ENCODE data around the gene SPSB4. TPM values are rescaled to one million over a fixed set of nuclear protein-coding genes. Genes with fewer than 3 reads are reported as not detected.
"Not testable (repeated sequence)": the region's sequence is repeated elsewhere in the genome, so short reads cannot be mapped to it uniquely, and the experiment has no call there.

Gene SPSB4
- total and polyA plus RNA-seq, 2 of the 13 experiments (the other 11 are each of a cell fraction or from before 2014, with no cell fraction given): not detected

GRCh38 chr3:141015481-141015880 is 35.7 kb upstream of the SPSB4 start (continued):
- TF ChIP-seq CSRNP2 (CRISPR knock-in tag; conservative IDR thresholded peaks at IDR 0.05; ENCODE audit: low read depth): no peak
- no peak for TF ChIP-seq SIX1 (CRISPR knock-in tag; IDR thresholded peaks at IDR 0.05; ENCODE audit: borderline replicate concordance)
- no peak for TF ChIP-seq RXRA (CRISPR knock-in tag; IDR thresholded peaks at IDR 0.05)
- TF ChIP-seq ZBTB7A (CRISPR knock-in tag; IDR thresholded peaks at IDR 0.05): no peak
- no peak for TF ChIP-seq SALL1 (CRISPR knock-in tag; IDR thresholded peaks at IDR 0.05)
- TF ChIP-seq ZNF263 (CRISPR knock-in tag; IDR thresholded peaks at IDR 0.05): no peak
- TF ChIP-seq ZNF782 (CRISPR knock-in tag; IDR thresholded peaks at IDR 0.05; ENCODE audit: borderline replicate concordance): no peak
- no peak for TF ChIP-seq ZGPAT (CRISPR knock-in tag; IDR thresholded peaks at IDR 0.05)
- no peak for TF ChIP-seq HNF4A (CRISPR knock-in tag; IDR thresholded peaks at IDR 0.05)

- intact Hi-C loops (cut with micrococcal nuclease; ENCODE audit: unreplicated experiment); in situ Hi-C loops (cut with HindIII; ENCODE audit: extremely low pct_ligation_motif_present, low pct_unique_long_range_greater_than_20kb); POLR2A ChIA-PET: not testable (repeated sequence)
These were observed 33.5 kb upstream of the SPSB4 start for GRCh38 chr3:141017366-141018322.

More at GRCh38 chr3:141017366-141018322, 33.5 kb upstream of the SPSB4 start:
- BruUV-seq (replicated peaks); H3K27ac ChIP-seq (ENCODE audit: extremely low read length, insufficient read depth, low read length); H2AFZ ChIP-seq (ENCODE audit: low read length); CTCF ChIA-PET (ENCODE audit: low intra/inter-chr PET ratio, low total read pairs); H3K27me3 ChIP-seq (ENCODE audit: control insufficient read depth in 1 of 2, insufficient read depth in 2 of 2, low read length in 2 of 2); FAIRE-seq; H4K20me1 ChIP-seq (ENCODE audit: insufficient read depth, low read length); DNase-seq (ENCODE audit: low spot score); H3K36me3 ChIP-seq (replicated peaks in 1 of 2; ENCODE audit: control insufficient read depth in 1 of 2, insufficient read depth in 2 of 2, low read length in 2 of 2); H3K4me2 ChIP-seq (ENCODE audit: low read depth, low read length); H3K9ac ChIP-seq (ENCODE audit: insufficient read depth, low read depth, low read length); H3K4me1 ChIP-seq (ENCODE audit: insufficient read depth, low read length); H3K79me2 ChIP-seq (ENCODE audit: insufficient read depth, low read length); H3K9me3 ChIP-seq (ENCODE audit: low read length); H3K4me3 ChIP-seq (replicated peaks in 1 of 3; ENCODE audit: insufficient read depth in 1 of 3, low read depth in 2 of 3, low read length in 3 of 3); ATAC-seq: not testable (repeated sequence)
- WGBS (ENCODE audit: low lambda C conversion rate): 53% methylated on average over 21 of the region's 23 CpGs
